IMR-90 (cell line): ENCODE data around the gene TRDN.

Experiments
- BHLHE40 ChIP-seq: fragments of 150-350 bp; IDR thresholded peaks from 2 replicates; pipeline ENCODE4 v1.6.1; 2016; ENCODE audit warnings: mild to moderate bottlenecking, low read depth, low read length
- CHD1 ChIP-seq: IDR thresholded peaks from 2 replicates; pipeline ENCODE4 v1.6.1; 2012; ENCODE audit warnings: low read depth, low read length, improper control_type of control experiment
- CTCF ChIP-seq: conservative IDR thresholded peaks from 2 replicates; pipeline ENCODE4 v1.5.1; 2012; ENCODE audit warnings: mild to moderate bottlenecking, low read depth, low read length, improper control_type of control experiment
- MAFK ChIP-seq: IDR thresholded peaks from 2 replicates; pipeline ENCODE4 v1.6.1; 2012; ENCODE audit warnings: low read depth, low read length, improper control_type of control experiment
- MAZ ChIP-seq: IDR thresholded peaks from 2 replicates; pipeline ENCODE4 v1.6.1; 2012; ENCODE audit warnings: low read depth, mild to moderate bottlenecking, low read length, improper control_type of control experiment, moderate library complexity, borderline replicate concordance
- MXI1 ChIP-seq: IDR thresholded peaks from 2 replicates; pipeline ENCODE4 v1.6.1; 2012; ENCODE audit warnings: low read depth, mild to moderate bottlenecking, low read length, moderate library complexity, borderline replicate concordance
- POLR2A ChIP-seq: IDR thresholded peaks from 2 replicates; pipeline ENCODE4 v1.6.1; 2012; ENCODE audit warnings: mild to moderate bottlenecking, low read depth, low read length
- RAD21 ChIP-seq: IDR thresholded peaks from 2 replicates; pipeline ENCODE4 v1.6.1; 2012; ENCODE audit warnings: low read length, improper control_type of control experiment
- RFX5 ChIP-seq: IDR thresholded peaks from 2 replicates; pipeline ENCODE4 v1.8.0; 2012; ENCODE audit warnings: low read depth, mild to moderate bottlenecking, low read length, moderate library complexity
- TF ChIP-seq, protein P1 (sequence below): fragments of 150-350 bp; IDR thresholded peaks from 2 replicates; pipeline ENCODE4 v1.6.1; 2017; ENCODE audit warnings: mild to moderate bottlenecking, antibody characterized with exemption, low read length, low read depth
- TF ChIP-seq, protein P2 (sequence below): fragments of 150-350 bp; IDR thresholded peaks from 2 replicates; pipeline ENCODE4 v1.6.1; 2016; ENCODE audit warnings: low read depth, mild to moderate bottlenecking, low read length, moderate library complexity, borderline replicate concordance

DNA sequence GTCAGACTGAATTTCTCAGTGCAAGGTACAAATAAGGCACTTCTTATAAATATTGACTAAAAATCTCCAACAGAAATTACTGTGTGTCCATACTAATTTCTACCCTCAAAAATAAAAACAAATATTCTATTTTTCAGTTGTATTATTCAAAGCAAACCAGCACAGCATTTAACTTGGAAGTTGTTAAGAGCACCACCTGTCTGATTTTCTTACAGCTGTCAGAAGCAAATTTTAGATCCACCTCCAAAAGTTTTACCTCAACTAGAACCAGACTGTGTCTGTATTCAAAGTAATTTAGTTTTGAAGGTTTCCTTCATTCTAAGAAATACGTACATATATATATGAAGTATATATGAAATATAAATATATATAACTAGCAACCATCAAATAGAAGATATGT lies 1.2 kb downstream of the TRDN start:
- TF ChIP-seq CTCF (no peak), RAD21 (no peak), MXI1 (no peak), MAFK (no peak), POLR2A (no peak), BHLHE40 (no peak), RFX5 (no peak), MAZ (no peak), CHD1 (no peak)
- TF ChIP-seq, protein P1, sequence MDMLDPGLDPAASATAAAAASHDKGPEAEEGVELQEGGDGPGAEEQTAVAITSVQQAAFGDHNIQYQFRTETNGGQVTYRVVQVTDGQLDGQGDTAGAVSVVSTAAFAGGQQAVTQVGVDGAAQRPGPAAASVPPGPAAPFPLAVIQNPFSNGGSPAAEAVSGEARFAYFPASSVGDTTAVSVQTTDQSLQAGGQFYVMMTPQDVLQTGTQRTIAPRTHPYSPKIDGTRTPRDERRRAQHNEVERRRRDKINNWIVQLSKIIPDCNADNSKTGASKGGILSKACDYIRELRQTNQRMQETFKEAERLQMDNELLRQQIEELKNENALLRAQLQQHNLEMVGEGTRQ: no peak
- TF ChIP-seq, protein P2, sequence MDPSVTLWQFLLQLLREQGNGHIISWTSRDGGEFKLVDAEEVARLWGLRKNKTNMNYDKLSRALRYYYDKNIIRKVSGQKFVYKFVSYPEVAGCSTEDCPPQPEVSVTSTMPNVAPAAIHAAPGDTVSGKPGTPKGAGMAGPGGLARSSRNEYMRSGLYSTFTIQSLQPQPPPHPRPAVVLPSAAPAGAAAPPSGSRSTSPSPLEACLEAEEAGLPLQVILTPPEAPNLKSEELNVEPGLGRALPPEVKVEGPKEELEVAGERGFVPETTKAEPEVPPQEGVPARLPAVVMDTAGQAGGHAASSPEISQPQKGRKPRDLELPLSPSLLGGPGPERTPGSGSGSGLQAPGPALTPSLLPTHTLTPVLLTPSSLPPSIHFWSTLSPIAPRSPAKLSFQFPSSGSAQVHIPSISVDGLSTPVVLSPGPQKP: no peak
